ENCODE data around the gene IGFL3.
"Not testable (repeated sequence)": the region's sequence is repeated elsewhere in the genome, so short reads cannot be mapped to it uniquely, and the experiment has no call there.

The IGFL3 gene

GRCh38 chr19:46124638-46125115 is at the start of gene IGFL3:
Gene IGFL3 (minus strand): TSS chr19:46124688. CDS start chr19:46124649, 39 bp downstream.
- H3K4me1 ChIP-seq (ENCODE audit: insufficient read depth, low read length) = no peaks in the 10 kb centered on the region
- H2AFZ ChIP-seq (ENCODE audit: low read depth, low read length) = no peak within 1 kb of the TSS
- H3K36me3 ChIP-seq (ENCODE audit: insufficient read depth, low read length) = no peaks in the 10 kb centered on the region
- no peak within 1 kb of the TSS for H3K4me3 ChIP-seq (ENCODE audit: low read length)
- H3K9me3 ChIP-seq (ENCODE audit: low read length) = peaks cover 5% of the 10 kb centered on the region
- H3K27me3 ChIP-seq (ENCODE audit: insufficient read depth, low read length) = peaks cover 3% of the 10 kb centered on the region

- Histone ChIP-seq H3K4me3 (ENCODE audit: low read length) (no peak overlapping the region), H3K36me3 (ENCODE audit: insufficient read depth, low read length) (no peaks in the 10 kb centered on the region), H3K27me3 (ENCODE audit: insufficient read depth, low read length) (peaks cover 4% of the 10 kb centered on the region)
Observed at GRCh38 chr19:46173886-46174480, 49.5 kb upstream of the IGFL3 start.

GRCh38 chr19:46162731-46163130 is 38.2 kb upstream of the IGFL3 start:
- Histone ChIP-seq H3K9me3 (ENCODE audit: low read length) (peaks cover 5% of the 10 kb centered on the region), H3K27me3 (ENCODE audit: insufficient read depth, low read length) (peaks cover 9% of the 10 kb centered on the region), H3K4me3 (ENCODE audit: low read length) (no peak overlapping the region), H2AFZ (ENCODE audit: low read depth, low read length) (no peak overlapping the region), H3K36me3 (ENCODE audit: insufficient read depth, low read length) (no peaks in the 10 kb centered on the region), H3K4me1 (ENCODE audit: insufficient read depth, low read length) (no peaks in the 10 kb centered on the region)

More at GRCh38 chr19:46173886-46174480, 49.5 kb upstream of the IGFL3 start:
- Histone ChIP-seq H2AFZ (ENCODE audit: low read depth, low read length) (no peak overlapping the region), H3K9me3 (ENCODE audit: low read length) (no peaks in the 10 kb centered on the region), H3K4me1 (ENCODE audit: insufficient read depth, low read length) (no peaks in the 10 kb centered on the region)

DNA sequence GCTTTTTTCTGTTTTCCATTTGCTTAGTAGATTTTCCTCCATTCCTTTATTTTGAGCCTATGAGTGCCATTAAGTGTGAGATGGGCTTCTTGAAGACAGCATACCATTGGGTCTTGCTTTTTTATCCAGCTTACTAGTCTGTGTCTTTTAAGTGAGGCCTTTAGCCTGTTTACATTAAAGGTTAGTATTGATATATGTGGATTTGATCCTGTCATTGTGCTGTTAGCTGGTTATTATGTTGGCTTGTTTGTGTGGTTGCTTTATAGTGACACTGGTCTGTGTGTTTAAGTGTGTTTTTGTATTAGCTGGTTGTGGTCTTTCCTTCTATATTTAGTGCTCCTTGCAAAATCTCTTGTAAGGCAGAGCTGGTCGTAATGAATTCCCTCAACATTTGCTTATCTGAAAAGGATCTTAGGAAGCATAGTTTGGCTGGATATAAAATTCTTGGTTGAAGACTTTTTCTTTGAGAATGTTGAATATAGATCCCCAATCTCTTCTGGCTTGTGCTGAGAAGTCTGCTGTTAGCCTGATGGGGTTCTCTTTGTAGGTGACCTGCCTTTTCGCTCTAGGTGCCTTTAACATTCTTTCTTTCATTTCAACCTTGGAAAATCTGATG is 37.3 kb upstream of the IGFL3 start:
- not testable (repeated sequence) for H3K36me3 ChIP-seq (ENCODE audit: insufficient read depth, low read length); H2AFZ ChIP-seq (ENCODE audit: low read depth, low read length); H3K4me1 ChIP-seq (ENCODE audit: insufficient read depth, low read length); H3K27me3 ChIP-seq (ENCODE audit: insufficient read depth, low read length); H3K9me3 ChIP-seq (ENCODE audit: low read length); H3K4me3 ChIP-seq (ENCODE audit: low read length)

- no peaks in the 10 kb centered on the region for H3K4me1 ChIP-seq (ENCODE audit: insufficient read depth, low read length)
- peaks cover 9% of the 10 kb centered on the region for H3K27me3 ChIP-seq (ENCODE audit: insufficient read depth, low read length)
Observed at GRCh38 chr19:46160233-46160775, 35.8 kb upstream of the IGFL3 start.

DNA sequence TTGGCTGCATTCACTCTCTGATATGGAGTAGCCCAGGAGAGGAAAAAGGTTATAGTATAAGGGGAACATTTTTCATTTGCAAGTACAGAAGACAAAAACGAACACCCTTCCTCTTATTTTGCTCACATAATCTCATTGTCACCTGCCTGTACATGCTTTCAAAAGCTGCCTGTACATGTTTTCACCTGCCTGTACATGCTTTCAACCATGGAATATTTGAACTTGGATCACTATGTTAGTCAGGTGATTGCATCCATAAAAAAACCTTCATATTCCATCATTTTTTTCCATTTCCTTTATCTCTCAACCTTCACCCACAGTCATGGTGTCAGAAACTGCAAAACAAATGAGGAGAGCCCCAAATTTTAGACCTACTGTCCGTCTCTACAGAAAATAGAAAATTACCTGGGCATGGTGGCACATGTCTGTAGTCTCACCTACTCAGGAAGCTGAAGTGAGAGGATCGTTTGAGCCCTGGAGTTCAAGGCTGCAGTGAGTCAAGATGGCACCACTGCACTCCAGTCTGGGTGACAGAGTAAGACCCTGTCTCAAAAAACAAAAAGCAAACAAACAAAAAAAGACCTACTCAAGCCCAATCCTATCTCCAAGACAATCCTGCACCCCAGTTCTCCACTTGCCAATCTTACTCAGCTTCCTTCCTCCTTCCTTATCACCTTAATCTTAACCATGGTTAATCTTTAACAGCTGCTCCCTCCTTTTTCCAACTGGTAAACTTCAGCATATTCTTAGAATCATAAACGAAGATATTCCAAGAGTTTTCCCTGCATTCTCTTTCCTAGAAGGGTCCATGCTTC is 35.1 kb upstream of the IGFL3 start:
- H3K4me3 ChIP-seq (ENCODE audit: low read length) = no peak overlapping the region
- peaks cover 5% of the 10 kb centered on the region for H3K9me3 ChIP-seq (ENCODE audit: low read length)
- H3K27me3 ChIP-seq (ENCODE audit: insufficient read depth, low read length) = peaks cover 9% of the 10 kb centered on the region
- H2AFZ ChIP-seq (ENCODE audit: low read depth, low read length) = no peak overlapping the region
- H3K36me3 ChIP-seq (ENCODE audit: insufficient read depth, low read length) = no peaks in the 10 kb centered on the region
- no peaks in the 10 kb centered on the region for H3K4me1 ChIP-seq (ENCODE audit: insufficient read depth, low read length)

More at GRCh38 chr19:46160233-46160775, 35.8 kb upstream of the IGFL3 start:
- no peak overlapping the region for H2AFZ ChIP-seq (ENCODE audit: low read depth, low read length)
- no peak overlapping the region for H3K4me3 ChIP-seq (ENCODE audit: low read length)
- H3K36me3 ChIP-seq (ENCODE audit: insufficient read depth, low read length) = no peaks in the 10 kb centered on the region
- H3K9me3 ChIP-seq (ENCODE audit: low read length) = peaks cover 5% of the 10 kb centered on the region

DNA sequence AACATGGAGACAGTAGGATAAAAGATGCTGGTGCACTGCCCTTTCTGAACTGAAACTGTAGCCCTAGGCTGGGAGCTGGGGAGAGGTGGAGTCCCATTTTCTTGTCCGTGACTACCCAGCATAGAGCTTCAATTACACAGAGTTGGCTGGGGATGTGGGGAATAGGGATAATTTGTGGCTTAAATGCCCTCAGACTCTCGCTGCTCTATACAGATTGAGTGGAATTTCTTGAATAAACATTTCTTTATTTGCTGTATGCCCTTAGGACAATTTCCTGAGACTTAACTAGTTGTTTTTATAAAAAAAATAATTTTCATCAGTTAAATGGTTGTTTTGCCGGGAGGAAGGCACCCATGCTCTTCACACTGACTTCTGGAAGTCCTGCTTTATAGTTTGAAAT is 30.7 kb upstream of the IGFL3 start:
- H3K36me3 ChIP-seq (ENCODE audit: insufficient read depth, low read length) = no peaks in the 10 kb centered on the region
- no peak overlapping the region for H2AFZ ChIP-seq (ENCODE audit: low read depth, low read length)
- peaks cover 9% of the 10 kb centered on the region for H3K27me3 ChIP-seq (ENCODE audit: insufficient read depth, low read length)
- no peak overlapping the region for H3K4me3 ChIP-seq (ENCODE audit: low read length)
- peaks cover 2% of the 10 kb centered on the region for H3K9me3 ChIP-seq (ENCODE audit: low read length)
- no peaks in the 10 kb centered on the region for H3K4me1 ChIP-seq (ENCODE audit: insufficient read depth, low read length)

GRCh38 chr19:46150606-46151005 is 26.1 kb upstream of the IGFL3 start:
- H3K9me3 ChIP-seq (ENCODE audit: low read length) = peaks cover 2% of the 10 kb centered on the region
- H2AFZ ChIP-seq (ENCODE audit: low read depth, low read length) = no peak overlapping the region
- H3K4me3 ChIP-seq (ENCODE audit: low read length) = no peak overlapping the region
- no peaks in the 10 kb centered on the region for H3K36me3 ChIP-seq (ENCODE audit: insufficient read depth, low read length)
- peaks cover 7% of the 10 kb centered on the region for H3K4me1 ChIP-seq (ENCODE audit: insufficient read depth, low read length)
- H3K27me3 ChIP-seq (ENCODE audit: insufficient read depth, low read length) = no peaks in the 10 kb centered on the region

- no peaks in the 10 kb centered on the region for H3K36me3 ChIP-seq (ENCODE audit: insufficient read depth, low read length)
- H2AFZ ChIP-seq (ENCODE audit: low read depth, low read length) = no peak within 1 kb of the TSS
- no peak within 1 kb of the TSS for H3K4me3 ChIP-seq (ENCODE audit: low read length)
- no peaks in the 10 kb centered on the region for H3K27me3 ChIP-seq (ENCODE audit: insufficient read depth, low read length)
- peaks cover 7% of the 10 kb centered on the region for H3K4me1 ChIP-seq (ENCODE audit: insufficient read depth, low read length)
- H3K9me3 ChIP-seq (ENCODE audit: low read length) = peaks cover 2% of the 10 kb centered on the region
Observed at GRCh38 chr19:46147791-46148288, 23.4 kb upstream of the IGFL3 start, which contains the start of gene IGFL2. Gene IGFL2 (plus strand): TSS chr19:46148238. CDS start chr19:46148279, 41 bp downstream.

DNA sequence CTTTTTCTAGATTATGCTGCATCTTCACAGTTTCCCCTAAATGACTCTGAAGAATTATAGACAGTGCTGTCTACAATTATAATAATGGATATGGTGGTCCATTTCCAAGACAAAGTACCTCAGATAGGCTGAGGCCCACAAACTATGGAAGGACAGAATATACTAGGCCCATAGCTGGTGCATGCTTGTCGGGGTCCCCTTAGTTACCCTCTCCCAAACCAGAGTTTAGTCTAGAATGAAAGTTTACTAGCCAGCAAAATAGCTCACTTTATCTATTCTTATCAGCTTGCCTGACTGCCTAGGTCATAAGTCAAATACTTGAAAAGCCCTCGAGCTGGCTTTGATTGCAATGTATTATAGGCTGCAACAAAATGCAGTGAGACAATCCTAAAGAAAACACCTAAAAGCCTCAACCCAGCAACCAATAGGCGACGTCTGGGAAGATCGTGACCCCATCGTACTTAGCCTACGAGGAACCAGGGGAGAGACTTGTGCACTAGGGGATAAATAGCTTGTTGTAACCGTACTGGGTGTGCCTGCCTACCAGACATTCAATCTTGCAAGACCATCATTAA is 22.8 kb upstream of the IGFL3 start:
- Histone ChIP-seq H3K4me3 (ENCODE audit: low read length) (no peak overlapping the region), H3K9me3 (ENCODE audit: low read length) (peaks cover 2% of the 10 kb centered on the region), H3K36me3 (ENCODE audit: insufficient read depth, low read length) (no peaks in the 10 kb centered on the region), H2AFZ (ENCODE audit: low read depth, low read length) (no peak overlapping the region), H3K27me3 (ENCODE audit: insufficient read depth, low read length) (no peaks in the 10 kb centered on the region), H3K4me1 (ENCODE audit: insufficient read depth, low read length) (peaks cover 7% of the 10 kb centered on the region)

GRCh38 chr19:46144756-46145155 is 20.3 kb upstream of the IGFL3 start:
- no peaks in the 10 kb centered on the region for H3K36me3 ChIP-seq (ENCODE audit: insufficient read depth, low read length)
- no peaks in the 10 kb centered on the region for H3K27me3 ChIP-seq (ENCODE audit: insufficient read depth, low read length)

GRCh38 chr19:46142294-46142693 is 17.8 kb upstream of the IGFL3 start:
- no peak overlapping the region for H2AFZ ChIP-seq (ENCODE audit: low read depth, low read length)
- H3K4me1 ChIP-seq (ENCODE audit: insufficient read depth, low read length) = peaks cover under 1% of the 10 kb centered on the region
- H3K9me3 ChIP-seq (ENCODE audit: low read length) = peaks cover 7% of the 10 kb centered on the region
- H3K27me3 ChIP-seq (ENCODE audit: insufficient read depth, low read length) = no peaks in the 10 kb centered on the region
- no peaks in the 10 kb centered on the region for H3K36me3 ChIP-seq (ENCODE audit: insufficient read depth, low read length)
- no peak overlapping the region for H3K4me3 ChIP-seq (ENCODE audit: low read length)

More at GRCh38 chr19:46144756-46145155, 20.3 kb upstream of the IGFL3 start:
- Histone ChIP-seq H2AFZ (ENCODE audit: low read depth, low read length) (no peak overlapping the region), H3K4me1 (ENCODE audit: insufficient read depth, low read length) (peaks cover 7% of the 10 kb centered on the region), H3K4me3 (ENCODE audit: low read length) (no peak overlapping the region), H3K9me3 (ENCODE audit: low read length) (no peaks in the 10 kb centered on the region)

Data from neuron (in vitro differentiated cells).